PFSK-1 (cell line): ENCODE results near the gene MAGI1.

Source experiments
- FOXP2 ChIP-seq: optimal IDR thresholded peaks from 2 replicates; pipeline ENCODE3; 2011; ENCODE audit warnings: borderline replicate concordance, control low read depth, inconsistent platforms; ENCODE audit not compliant: insufficient read depth; ENCODE audit errors: extremely low read length, extremely low read depth
- POLR2AphosphoS5 ChIP-seq: IDR thresholded peaks from 2 replicates; pipeline ENCODE4 v1.6.1; 2012; ENCODE audit warnings: low read depth, mild to moderate bottlenecking, control low read depth, low read length, moderate library complexity
- REST ChIP-seq, 2 experiments: IDR thresholded peaks; 2 replicates each; pipeline versions ENCODE4 v1.6.1 to v1.8.0; 2011 to 2012; ENCODE audit warnings: low read depth in 2 of 2, low read length in 2 of 2, control low read depth in 1 of 2, inconsistent platforms in 1 of 2, mild to moderate bottlenecking in 1 of 2, moderate library complexity in 1 of 2; ENCODE audit not compliant: insufficient read depth in 1 of 2
- SIN3A ChIP-seq: IDR thresholded peaks from 2 replicates; pipeline ENCODE4 v1.6.1; 2012; ENCODE audit warnings: mild to moderate bottlenecking, low read length, moderate library complexity, borderline replicate concordance; ENCODE audit not compliant: insufficient read depth
- TAF1 ChIP-seq: IDR thresholded peaks from 2 replicates; pipeline ENCODE4 v1.6.1; 2012; ENCODE audit warnings: low read length, control low read depth, borderline replicate concordance; ENCODE audit not compliant: insufficient read depth

MAGI1 gene

GRCh38 chr3:65617209-65617608 is 421.5 kb downstream of the MAGI1 start:
- TF ChIP-seq POLR2AphosphoS5: no peak
- no peak for TF ChIP-seq FOXP2
- no peak for TF ChIP-seq TAF1
- TF ChIP-seq REST (IDR thresholded peaks at IDR 0.05; ENCODE audit: insufficient read depth in 1 of 2, low read depth in 2 of 2, low read length in 2 of 2): no peak
- no peak for TF ChIP-seq SIN3A

- no peak for TF ChIP-seq REST (IDR thresholded peaks at IDR 0.05; ENCODE audit: insufficient read depth in 1 of 2, low read depth in 2 of 2, low read length in 2 of 2)
- TF ChIP-seq POLR2AphosphoS5: no peak
Measured at GRCh38 chr3:65616563-65616962, 422.2 kb downstream of the MAGI1 start.

- TF ChIP-seq SIN3A (no peak), FOXP2 (no peak), REST (IDR thresholded peaks at IDR 0.05; ENCODE audit: insufficient read depth in 1 of 2, low read depth in 2 of 2, low read length in 2 of 2) (no peak), POLR2AphosphoS5 (no peak), TAF1 (no peak)
Measured at GRCh38 chr3:65615329-65615728, 423.4 kb downstream of the MAGI1 start.

GRCh38 chr3:65614585-65614984 is 424.1 kb downstream of the MAGI1 start:
- no peak for TF ChIP-seq SIN3A
- TF ChIP-seq REST (IDR thresholded peaks at IDR 0.05; ENCODE audit: insufficient read depth in 1 of 2, low read depth in 2 of 2, low read length in 2 of 2): no peak
- no peak for TF ChIP-seq POLR2AphosphoS5
- no peak for TF ChIP-seq TAF1
- TF ChIP-seq FOXP2: no peak

- TF ChIP-seq TAF1 (no peak), FOXP2 (no peak), REST (IDR thresholded peaks at IDR 0.05; ENCODE audit: insufficient read depth in 1 of 2, low read depth in 2 of 2, low read length in 2 of 2) (no peak), POLR2AphosphoS5 (no peak), SIN3A (no peak)
Measured at GRCh38 chr3:65607101-65607500, 431.6 kb downstream of the MAGI1 start.
